Measurements from ENCODE around the gene COP1.

DNA sequence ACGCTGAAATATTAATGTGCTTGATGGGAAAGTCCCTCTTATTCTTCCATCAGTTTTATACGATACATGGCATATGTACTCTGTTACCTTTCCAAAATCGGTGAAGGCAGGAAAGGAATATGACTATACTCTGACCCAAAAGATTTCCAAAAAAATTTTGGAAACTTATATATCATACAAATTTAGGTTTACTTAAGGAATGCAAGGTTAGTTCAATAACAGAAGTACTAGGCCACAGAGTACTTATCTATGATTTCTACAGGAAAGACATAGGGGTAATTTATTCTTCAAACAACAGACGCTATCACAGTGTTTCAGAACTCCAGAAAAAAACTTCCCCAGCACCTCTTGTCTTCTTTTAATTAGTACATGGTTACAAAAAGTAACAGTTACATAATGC, 84.8 kb downstream of the COP1 start:
- TF ChIP-seq, protein P1, sequence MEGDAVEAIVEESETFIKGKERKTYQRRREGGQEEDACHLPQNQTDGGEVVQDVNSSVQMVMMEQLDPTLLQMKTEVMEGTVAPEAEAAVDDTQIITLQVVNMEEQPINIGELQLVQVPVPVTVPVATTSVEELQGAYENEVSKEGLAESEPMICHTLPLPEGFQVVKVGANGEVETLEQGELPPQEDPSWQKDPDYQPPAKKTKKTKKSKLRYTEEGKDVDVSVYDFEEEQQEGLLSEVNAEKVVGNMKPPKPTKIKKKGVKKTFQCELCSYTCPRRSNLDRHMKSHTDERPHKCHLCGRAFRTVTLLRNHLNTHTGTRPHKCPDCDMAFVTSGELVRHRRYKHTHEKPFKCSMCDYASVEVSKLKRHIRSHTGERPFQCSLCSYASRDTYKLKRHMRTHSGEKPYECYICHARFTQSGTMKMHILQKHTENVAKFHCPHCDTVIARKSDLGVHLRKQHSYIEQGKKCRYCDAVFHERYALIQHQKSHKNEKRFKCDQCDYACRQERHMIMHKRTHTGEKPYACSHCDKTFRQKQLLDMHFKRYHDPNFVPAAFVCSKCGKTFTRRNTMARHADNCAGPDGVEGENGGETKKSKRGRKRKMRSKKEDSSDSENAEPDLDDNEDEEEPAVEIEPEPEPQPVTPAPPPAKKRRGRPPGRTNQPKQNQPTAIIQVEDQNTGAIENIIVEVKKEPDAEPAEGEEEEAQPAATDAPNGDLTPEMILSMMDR (conservative IDR thresholded peaks at IDR 0.05; ENCODE audit: low read depth, low read length): no peak
- TF ChIP-seq EZH2 (IDR thresholded peaks at IDR 0.05; ENCODE audit: borderline replicate concordance, low read depth, low read length, poor library complexity, severe bottlenecking): no peak

All from A673 (cell line).